SIG-M5 (cell line): ENCODE data around the gene SCN2B.
"Not testable (repeated sequence)": the region's sequence is repeated elsewhere in the genome, so short reads cannot be mapped to it uniquely, and the experiment has no call there.

Experiments
- DNase-seq: peaks from one replicate; lab custom pipeline; 2025; lab: John Stamatoyannopoulos, UW

The SCN2B gene

GRCh38 chr11:118206391-118207031 lies 30.1 kb upstream of the SCN2B start:
- no peak for DNase-seq

DNA sequence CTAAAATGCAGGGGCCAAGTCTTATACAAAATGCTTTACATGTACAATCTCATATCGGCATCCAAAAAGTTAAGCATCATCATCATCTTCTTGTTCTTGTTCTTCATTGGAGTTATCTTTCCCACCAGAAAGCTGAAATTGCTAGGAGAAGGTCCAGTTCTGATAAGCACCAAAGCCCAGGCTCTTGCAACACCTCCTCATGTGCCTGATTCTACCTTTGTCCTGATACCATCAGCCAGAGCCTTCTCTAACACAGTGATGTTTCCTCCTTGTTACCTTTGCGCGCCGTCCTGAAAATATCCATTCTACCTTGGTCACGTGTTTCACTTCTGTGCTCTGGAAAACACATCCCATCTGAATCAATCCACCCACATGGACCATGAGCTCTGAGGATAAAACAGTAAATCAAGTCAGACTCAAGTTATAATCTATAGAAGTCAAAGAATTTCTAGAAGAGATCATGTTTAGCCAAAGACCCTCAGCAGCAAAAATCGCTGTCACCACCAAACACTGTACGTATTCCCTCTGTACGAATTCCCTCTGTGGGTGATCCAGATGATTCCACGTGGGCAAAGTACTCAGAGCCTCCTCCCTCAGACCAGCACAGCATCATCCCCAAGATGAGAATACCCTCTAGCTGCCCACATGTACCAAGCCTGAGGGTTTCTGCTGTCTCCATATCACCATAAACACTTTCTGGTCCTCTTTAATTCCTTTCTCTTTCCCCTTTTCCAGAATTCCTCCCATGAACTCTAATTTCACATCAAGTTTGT lies 29.4 kb upstream of the SCN2B start:
- DNase-seq: no peak

DNA sequence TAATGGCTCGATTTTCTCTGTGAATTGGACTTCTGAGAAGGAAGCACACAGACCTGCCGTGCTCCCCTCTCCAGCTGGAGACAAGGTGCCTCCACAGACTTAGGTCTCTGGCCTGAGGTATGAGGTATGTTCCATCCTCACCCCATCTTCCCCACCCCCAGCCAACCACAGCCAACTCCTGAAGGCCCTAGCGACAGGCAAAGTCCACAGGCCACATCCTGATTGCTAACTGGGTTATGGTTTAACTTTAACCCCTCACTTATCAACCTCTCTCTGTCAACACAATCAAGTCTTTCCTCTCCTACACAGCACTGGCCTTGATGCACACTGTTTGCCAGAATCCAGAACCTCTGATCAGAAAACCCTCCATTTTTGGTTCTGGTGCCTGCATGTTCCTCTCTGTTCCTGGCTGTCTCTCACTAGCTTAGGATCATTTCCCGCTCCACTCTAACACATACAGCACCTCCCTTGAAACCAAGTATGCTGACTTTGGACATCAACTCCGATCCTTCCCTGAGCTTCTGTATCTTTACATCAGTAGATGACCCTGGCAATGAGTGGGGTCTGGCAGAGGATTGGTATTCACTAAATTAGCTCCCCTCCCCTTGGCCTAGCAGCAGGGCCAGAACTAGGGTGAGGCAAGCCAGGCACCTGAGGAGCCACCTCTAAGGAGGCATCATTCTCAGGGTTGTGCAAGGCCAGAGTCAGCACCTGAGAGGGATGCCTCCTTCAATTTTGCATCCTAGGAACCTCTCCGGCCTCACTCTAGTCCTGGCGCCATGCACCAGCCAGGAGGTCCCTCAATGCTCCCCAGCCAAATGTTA lies 26.4 kb upstream of the SCN2B start:
- DNase-seq: no peak

GRCh38 chr11:118201966-118202365 lies 25.5 kb upstream of the SCN2B start:
- no peak for DNase-seq

DNA sequence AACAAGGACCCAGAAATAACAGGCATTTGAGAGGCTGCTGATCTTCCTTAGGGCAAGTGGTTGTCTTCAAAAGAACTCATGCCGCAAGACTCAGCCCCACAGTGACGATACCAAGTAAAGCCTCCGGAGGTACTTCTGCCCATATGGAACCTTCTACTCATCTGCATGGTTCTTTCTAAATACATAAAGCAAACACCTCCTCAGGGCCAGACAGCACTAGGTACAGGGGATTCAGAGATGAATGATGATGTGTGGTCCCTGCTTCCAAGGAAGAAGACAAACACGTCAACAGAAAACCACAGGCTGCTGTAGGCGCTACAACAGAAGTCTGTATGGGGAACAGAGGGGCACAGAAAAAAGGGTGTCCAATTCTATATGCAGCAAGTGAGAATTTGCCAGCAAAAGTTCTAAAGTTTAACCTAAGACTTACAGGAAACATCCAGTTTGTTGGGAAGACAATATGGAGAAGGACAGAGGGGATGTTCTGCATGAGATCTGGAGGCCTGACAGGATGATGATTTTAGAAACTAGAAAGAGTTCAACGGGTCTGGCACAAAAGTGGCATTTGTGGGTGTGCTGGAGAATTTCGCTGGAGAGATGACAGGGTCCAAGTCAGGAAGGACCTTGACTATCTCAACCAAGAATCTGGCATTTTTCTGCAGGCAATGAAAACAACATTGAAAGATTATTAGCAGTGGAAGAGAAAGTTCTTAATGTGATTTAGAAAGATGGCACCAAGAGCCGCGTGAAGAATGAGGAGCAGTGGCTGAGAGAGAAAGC lies 24.7 kb upstream of the SCN2B start:
- DNase-seq: no peak

GRCh38 chr11:118200497-118200896 lies 24.1 kb upstream of the SCN2B start:
- no peak for DNase-seq

GRCh38 chr11:118199135-118199534 lies 22.7 kb upstream of the SCN2B start:
- DNase-seq: no peak

DNA sequence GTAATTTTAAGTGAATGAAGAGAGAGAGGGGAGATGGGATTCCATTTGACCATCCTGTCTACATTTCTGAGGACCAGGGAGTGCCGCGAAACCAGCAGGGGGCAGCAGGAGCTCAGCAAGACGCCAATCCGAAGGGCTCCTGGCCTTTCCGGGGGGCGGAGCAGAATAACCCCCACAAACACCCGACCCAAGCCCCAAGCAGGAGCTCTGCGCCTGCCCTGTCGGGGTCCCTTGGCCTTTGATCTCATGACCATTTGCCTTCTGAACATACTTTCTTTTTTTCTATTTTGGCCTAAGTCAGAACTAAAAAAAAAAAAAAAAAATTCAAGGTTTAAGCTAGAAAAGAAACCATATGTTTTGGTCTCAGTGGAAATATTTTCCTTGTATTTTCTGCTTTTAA lies 21.9 kb upstream of the SCN2B start:
- no peak for DNase-seq

GRCh38 chr11:118194835-118195627 lies 18.6 kb upstream of the SCN2B start:
- no peak for DNase-seq

GRCh38 chr11:118193910-118194566 lies 17.6 kb upstream of the SCN2B start:
- no peak for DNase-seq

DNA sequence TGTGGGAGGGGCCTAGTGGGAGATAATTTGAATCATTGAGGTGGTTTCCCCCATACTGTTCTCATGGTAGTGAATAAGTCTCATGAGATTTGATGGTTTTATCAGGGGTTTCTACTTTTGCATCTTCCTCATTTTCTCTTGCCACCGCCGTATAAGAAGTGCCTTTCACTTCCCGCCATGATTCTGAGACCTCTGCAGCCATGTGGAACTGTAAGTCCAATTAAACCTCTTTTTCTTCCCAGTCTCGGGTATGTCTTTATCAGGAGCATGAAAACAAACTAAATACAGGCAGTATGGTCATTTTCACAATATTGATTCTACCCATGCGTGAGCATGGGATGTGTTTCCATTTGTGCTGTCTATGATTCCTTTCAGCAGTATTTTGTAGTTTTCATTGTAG lies 16.4 kb upstream of the SCN2B start:
- not testable (repeated sequence) for DNase-seq

DNA sequence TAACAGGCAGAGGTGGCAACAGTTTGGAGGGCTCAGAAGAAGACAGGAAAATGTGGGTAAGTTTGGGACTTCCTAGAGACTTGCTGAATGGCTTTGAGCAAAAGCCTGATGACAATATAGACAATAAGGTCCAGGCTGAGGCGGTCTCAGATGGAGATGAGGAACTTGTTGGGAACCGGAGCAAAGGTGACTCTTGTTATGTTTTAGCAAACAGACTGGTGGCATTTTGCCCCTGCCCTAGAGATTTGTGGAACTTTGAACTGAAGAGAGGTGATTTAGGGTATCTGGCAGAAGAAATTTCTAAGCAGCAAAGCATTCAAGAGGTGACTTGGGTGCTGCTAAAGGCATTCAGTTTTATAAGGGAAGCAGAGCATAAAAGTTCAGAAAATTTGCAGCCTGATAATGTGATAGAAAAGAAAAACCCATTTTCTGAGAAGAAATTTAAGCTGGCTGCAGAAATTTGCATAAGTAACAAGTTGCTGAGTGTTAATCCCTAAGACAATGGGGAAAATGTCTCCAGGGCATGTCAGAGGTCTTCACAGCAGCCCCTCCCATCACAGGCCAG lies 14.6 kb upstream of the SCN2B start:
- DNase-seq: not testable (repeated sequence)

DNA sequence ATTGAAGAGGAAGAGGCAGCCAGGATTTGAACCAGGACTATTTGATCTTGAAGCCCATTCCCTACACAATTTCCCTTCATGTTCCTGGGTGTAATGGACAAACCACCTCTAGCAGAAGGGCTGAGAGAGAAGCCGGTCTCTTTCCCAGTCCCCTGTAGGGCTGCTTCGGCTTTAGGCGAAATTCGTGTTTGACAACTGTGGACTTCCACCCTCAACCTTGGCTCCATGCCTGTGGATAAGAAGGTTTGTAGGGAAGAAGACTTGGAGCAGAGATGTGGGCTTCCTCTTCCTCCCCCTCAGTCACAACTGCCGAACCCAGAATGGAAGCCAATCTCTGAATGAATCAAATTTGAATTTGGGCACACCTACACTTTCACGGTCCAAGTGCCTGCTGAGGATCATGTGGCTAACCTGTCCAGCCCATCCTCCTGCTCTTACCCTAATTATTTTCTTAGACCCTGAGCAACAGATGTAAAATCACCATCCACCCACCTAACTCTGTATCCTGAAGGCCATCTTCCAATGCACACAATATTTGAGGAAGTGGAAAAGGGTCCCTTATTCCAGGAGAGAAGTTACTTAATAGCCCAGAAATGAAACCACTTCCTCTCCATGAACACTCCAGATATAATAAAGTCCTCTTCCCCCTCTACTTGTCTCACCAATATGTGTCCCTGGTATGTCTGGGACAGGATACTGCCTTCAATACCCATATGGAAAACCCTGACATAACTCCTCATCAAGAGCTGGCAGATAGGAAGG lies 10.1 kb upstream of the SCN2B start:
- no peak for DNase-seq

GRCh38 chr11:118184784-118185579 lies 8.5 kb upstream of the SCN2B start:
- no peak for DNase-seq

DNA sequence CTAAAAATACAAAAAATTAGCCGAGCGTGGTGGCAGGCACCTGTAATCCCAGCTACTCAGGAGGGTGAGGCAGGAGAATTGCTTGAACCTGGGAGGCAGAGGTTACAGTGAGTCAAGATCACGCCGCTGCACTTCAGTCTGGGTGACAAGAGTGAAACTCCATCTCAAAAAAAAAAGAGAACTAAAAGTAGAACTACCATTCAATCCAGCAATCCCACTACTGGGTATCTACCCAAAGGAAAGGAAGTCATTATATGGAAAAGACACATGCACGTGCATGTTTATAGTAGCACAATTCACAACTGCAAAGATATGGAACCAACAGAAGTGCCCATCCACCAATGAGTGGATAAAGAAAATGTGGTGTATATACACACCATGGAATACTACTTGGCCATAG lies 7.3 kb upstream of the SCN2B start:
- DNase-seq: not testable (repeated sequence)

GRCh38 chr11:118180300-118180703 lies 3.9 kb upstream of the SCN2B start:
- DNase-seq: no peak

DNA sequence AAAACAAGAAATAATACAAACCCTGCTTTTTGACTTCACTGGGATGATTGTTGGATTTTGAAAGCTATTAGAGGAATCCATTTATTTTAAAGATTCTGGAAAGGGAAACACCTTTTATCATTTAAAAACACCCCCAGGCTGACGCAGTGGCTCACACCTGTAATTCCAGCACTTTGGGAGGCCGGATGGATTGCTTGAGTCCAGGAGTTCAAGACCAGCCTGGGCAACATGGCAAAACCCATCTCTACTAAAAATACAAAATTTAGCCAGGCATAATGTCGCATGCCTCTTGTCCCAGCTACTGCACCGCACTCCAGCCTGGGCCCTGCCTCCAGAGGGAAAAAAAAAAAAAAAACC lies 317 bp upstream of the SCN2B start:
- DNase-seq: no peak

- no peak for DNase-seq
Observed at GRCh38 chr11:118175031-118175992, 1.1 kb downstream of the SCN2B start.
